ENCODE results near the gene NDUFA13. TPM values are rescaled to one million over a fixed set of nuclear protein-coding genes. Genes with fewer than 3 reads are reported as not detected.

Gene NDUFA13
- total and polyA plus RNA-seq, 11 donors, result 101 to 1,476 (median 960) TPM

GRCh38 chr19:19543101-19543500 is 27.1 kb downstream of the NDUFA13 start:
- H3K27ac ChIP-seq, result no peak overlapping the region
- intact Hi-C loops (cut with DNase I), result no loop called here
- no peaks in the 10 kb centered on the region for H3K9me3 ChIP-seq
- no peak for TF ChIP-seq POLR2A (IDR thresholded peaks at IDR 0.05)
- TF ChIP-seq CTCF (IDR thresholded peaks at IDR 0.05), result no peak
- H3K4me1 ChIP-seq, result peaks cover 3 to 46% (median 17%) of the 10 kb centered on the region in 12 donors
- peaks cover 23 to 79% (median 29%) of the 10 kb centered on the region in 9 donors for H3K27me3 ChIP-seq
- ATAC-seq, result no peak
- H3K36me3 ChIP-seq, result no peaks in the 10 kb centered on the region
- WGBS, 4 donors, result 89 to 95% (median 95%) methylated on average over 13 of the region's 13 CpGs
- no peak overlapping the region for H3K4me3 ChIP-seq
- no peak for DNase-seq

- no peak overlapping the region for H3K27ac ChIP-seq
- WGBS, 4 donors, result 89 to 93% (median 92%) methylated on average over 11 to 19 of the region's 19 CpGs
- peaks cover 0 to 45% (median 13%) of the 10 kb centered on the region in 12 donors for H3K4me1 ChIP-seq
- no peaks in the 10 kb centered on the region for H3K9me3 ChIP-seq
- ATAC-seq (no peak), DNase-seq (no peak)
- H3K27me3 ChIP-seq, result peaks cover 22 to 74% (median 24%) of the 10 kb centered on the region in 9 donors
- no peaks in the 10 kb centered on the region for H3K36me3 ChIP-seq
- no peak for TF ChIP-seq CTCF (IDR thresholded peaks at IDR 0.05)
- no peak for TF ChIP-seq POLR2A (IDR thresholded peaks at IDR 0.05)
- H3K4me3 ChIP-seq, result no peak overlapping the region
- intact Hi-C loops (cut with DNase I), result no loop called here
Measured at GRCh38 chr19:19543640-19544039, 27.6 kb downstream of the NDUFA13 start.

GRCh38 chr19:19544257-19544953 is 28.4 kb downstream of the NDUFA13 start:
- no peak for DNase-seq
- no peak for ATAC-seq
- H3K4me3 ChIP-seq, result no peak overlapping the region
- TF ChIP-seq POLR2A (IDR thresholded peaks at IDR 0.05) (no peak), CTCF (IDR thresholded peaks at IDR 0.05) (no peak)
- peaks cover 0 to 42% (median 12%) of the 10 kb centered on the region in 12 donors for H3K4me1 ChIP-seq
- intact Hi-C loops (cut with DNase I), result no loop called here
- no peak overlapping the region for H3K27ac ChIP-seq
- WGBS, 4 donors, result 88 to 95% (median 93%) methylated on average over 25 to 75 of the region's 75 CpGs
- H3K36me3 ChIP-seq, result no peaks in the 10 kb centered on the region
- peaks cover 18 to 66% (median 23%) of the 10 kb centered on the region in 9 donors for H3K27me3 ChIP-seq
- no peaks in the 10 kb centered on the region for H3K9me3 ChIP-seq

GRCh38 chr19:19544954-19545591 is 29.0 kb downstream of the NDUFA13 start:
- DNase-seq, result no peak
- Histone ChIP-seq H3K36me3 (no peaks in the 10 kb centered on the region), H3K27ac (no peak overlapping the region), H3K27me3 (peaks cover 12 to 63% (median 23%) of the 10 kb centered on the region in 9 donors), H3K4me3 (no peak overlapping the region), H3K4me1 (peaks cover 0 to 44% (median 11%) of the 10 kb centered on the region in 12 donors), H3K9me3 (no peaks in the 10 kb centered on the region)
- ATAC-seq, result no peak
- 88 to 95% (median 94%) methylated on average over 39 to 53 of the region's 53 CpGs for WGBS, 4 donors
- intact Hi-C loops (cut with DNase I), result no loop called here
- TF ChIP-seq CTCF (IDR thresholded peaks at IDR 0.05) (no peak), POLR2A (IDR thresholded peaks at IDR 0.05) (no peak)

Measured in heart left ventricle (tissue), 16 donors.